ENCODE results near the gene TRIM34. TPM values are rescaled to one million over a fixed set of nuclear protein-coding genes. Genes with fewer than 3 reads are reported as not detected.
A peak's percentile ranks its signal among the peaks of the same experiment; 100 is the strongest.
"Not testable (repeated sequence)": the region's sequence is repeated elsewhere in the genome, so short reads cannot be mapped to it uniquely, and the experiment has no call there.

Gene TRIM34
- total RNA-seq, 1 donor from 2014 or later = 4.4 TPM

DNA sequence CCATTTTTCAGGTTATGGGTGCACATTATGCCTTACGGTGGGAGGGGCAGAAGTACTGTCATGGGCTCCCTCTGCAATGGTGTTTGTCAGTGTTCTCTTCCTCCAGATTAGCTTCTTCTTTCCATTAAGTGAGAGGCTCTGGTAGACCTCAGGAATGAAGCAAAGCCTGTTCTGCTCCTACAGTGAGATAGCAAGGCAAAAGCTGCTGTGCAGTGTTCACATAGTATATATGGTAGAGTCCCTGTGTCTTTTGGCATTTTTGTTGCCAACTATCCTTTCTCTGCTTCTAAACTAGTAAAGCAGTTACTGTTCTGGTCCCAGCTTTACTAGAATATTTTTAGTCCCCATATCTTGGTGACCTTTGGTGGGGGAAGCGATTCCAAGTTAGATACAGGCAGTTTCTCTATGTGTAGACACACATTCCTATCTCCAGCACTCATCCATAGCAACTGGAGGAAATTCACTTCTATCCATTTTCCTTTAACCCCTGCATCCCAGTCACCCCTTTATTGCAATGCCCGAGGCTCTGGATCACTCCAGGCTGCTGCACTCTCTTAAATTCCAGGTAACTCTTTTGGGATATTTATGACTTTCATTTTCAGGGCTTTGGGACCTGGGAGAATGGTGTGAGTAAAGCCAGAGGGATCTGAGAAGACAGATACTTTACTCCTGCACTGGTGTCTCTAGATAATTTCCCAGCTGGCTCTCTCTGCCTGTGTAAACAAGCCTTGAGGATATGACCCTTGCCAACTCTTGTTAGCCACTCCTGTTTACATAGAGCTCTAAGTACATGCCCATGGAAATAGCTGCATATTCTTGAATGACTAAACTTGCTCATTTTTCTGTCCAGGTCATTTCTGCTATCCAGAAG, 3.9 kb upstream of the TRIM34 start:
- peak; percentile 54 for DNase-seq (ENCODE audit: low read depth)

GRCh38 chr11:5621580-5621979, 3.2 kb upstream of the TRIM34 start:
- DNase-seq (ENCODE audit: low read depth) = no peak

- DNase-seq (ENCODE audit: low read depth) = no peak
Measured at GRCh38 chr11:5622802-5623201, 2.0 kb upstream of the TRIM34 start.

DNA sequence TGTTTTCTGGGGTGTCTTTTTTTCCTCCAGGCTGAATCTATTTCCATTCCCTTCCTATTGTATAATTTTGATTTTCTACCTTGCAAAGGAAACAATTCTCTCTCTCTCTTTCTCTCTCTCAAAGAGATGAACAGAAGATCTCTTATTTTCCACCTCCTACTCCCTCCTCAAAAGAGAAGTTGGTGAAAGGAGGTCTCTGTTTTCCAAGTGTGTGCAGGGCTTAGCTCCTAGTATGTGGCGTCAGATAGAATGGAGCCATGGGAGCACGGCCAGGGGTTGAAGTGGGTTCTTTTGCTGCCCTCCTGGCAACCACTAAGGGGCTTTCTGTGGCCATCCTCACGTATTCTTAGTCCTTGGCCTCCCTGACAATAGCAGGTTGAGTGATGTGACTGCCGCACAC, 480 bp downstream of the TRIM34 start:
- no peak for DNase-seq (ENCODE audit: low read depth)

GRCh38 chr11:5626196-5626595, 1.4 kb downstream of the TRIM34 start:
- no peak for DNase-seq (ENCODE audit: low read depth)

GRCh38 chr11:5631417-5631816, 6.6 kb downstream of the TRIM34 start:
- no peak for DNase-seq (ENCODE audit: low read depth)

DNA sequence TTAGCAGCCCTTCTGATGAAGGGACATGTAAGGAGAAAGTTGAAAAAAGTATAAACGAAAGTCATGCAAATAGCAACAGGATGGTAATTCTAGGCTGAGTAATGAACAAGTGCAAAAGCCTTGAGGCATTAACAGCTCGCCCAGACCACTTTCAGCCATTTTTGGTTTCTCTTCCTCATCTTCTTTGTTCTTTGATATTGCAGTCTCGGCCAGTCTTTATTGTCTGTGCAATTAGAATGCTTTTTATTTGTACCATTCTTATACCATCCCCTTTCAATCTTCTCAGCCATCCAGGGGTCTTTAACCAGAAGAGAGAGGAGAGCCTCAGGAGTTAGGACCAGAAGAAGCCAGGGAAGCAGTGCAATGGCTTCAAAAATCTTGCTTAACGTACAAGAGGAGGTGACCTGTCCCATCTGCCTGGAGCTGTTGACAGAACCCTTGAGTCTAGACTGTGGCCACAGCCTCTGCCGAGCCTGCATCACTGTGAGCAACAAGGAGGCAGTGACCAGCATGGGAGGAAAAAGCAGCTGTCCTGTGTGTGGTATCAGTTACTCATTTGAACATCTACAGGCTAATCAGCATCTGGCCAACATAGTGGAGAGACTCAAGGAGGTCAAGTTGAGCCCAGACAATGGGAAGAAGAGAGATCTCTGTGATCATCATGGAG, 7.3 kb downstream of the TRIM34 start:
- peak; percentile 22 for DNase-seq (ENCODE audit: low read depth)

DNA sequence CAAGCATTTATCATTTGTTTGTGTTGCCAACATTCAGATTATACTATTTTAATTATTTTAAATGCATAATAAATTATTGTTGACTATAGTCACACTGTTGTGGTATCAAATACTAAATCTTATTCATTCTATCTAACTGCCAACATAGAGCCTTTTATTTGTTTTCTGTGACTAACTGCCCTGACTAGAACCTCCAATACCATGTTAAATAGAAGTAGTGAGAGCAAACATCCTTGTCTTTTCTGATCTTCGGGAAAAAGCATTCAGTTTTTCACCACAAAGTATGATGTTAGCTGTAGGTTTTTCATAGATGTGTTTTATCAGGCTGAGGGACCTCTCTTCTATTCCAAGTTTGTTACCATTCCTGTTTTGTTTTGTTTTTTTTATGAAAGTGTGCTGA, 15.2 kb downstream of the TRIM34 start:
- DNase-seq (ENCODE audit: low read depth) = no peak

GRCh38 chr11:5643585-5643984, 18.8 kb downstream of the TRIM34 start:
- no peak for DNase-seq (ENCODE audit: low read depth)

- DNase-seq (ENCODE audit: low read depth) = no peak
Measured at GRCh38 chr11:5646139-5646538, 21.3 kb downstream of the TRIM34 start.

DNA sequence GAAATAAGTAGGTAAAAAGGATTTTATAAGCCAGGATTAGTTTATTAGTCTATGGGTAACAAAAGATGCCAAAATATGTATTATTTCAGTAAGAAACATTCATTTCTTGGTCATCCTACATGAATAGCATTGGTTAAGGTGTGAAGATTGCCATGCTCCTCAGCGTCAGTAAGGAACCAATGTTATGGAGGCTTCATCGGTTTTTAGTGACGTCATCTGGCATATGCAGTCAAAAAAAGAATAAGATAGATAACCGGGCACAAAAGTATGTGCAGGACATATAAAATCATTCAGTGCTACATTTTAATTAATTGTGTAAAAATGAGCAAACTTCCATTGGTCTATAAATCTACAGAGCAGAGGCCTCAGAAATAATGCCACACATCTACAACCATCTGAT, 30.7 kb downstream of the TRIM34 start:
- DNase-seq (ENCODE audit: low read depth) = no peak

DNA sequence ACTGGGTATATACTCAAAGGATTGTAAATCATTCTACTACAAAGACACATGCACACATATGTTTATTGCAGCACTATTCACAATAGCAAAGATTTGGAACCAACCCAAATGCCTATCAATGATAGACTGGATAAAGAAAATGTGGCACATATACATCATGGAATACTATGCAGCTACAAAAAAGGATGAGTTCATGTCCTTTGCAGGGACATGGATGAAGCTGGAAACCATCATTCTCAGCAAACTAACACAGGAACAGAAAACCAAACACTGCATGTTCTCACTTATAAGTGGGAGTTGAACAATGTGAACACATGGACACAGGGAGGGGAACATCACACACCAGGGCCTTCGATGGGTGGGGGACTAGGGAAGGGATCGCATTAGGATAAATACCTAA, 32.2 kb downstream of the TRIM34 start:
- not testable (repeated sequence) for DNase-seq (ENCODE audit: low read depth)

DNA sequence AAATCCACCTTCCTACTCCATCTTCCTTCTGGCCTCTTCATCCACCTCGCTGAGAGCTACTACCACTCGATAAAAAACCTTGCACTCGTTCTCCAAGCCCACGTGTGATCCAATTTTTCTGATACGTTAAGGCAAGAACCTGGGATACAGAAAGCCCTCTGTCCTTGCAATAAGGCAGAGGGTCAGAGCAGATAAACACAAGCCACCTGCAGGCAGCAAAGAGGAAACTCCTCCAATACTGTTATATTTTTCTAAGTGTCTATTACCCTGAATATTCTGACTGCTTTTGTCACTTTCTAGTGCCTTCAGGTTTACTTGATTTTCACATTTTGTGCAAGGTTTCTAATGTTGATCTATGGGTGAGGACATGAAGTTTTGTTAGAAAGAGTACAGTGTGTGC, 33.5 kb downstream of the TRIM34 start:
- no peak for DNase-seq (ENCODE audit: low read depth)

- no peak for DNase-seq (ENCODE audit: low read depth)
Measured at GRCh38 chr11:5663511-5663910, 38.7 kb downstream of the TRIM34 start.

- DNase-seq (ENCODE audit: low read depth) = no peak
Measured at GRCh38 chr11:5665051-5665570, 40.3 kb downstream of the TRIM34 start.

- DNase-seq (ENCODE audit: low read depth) = no peak
Measured at GRCh38 chr11:5665746-5666401, 41.1 kb downstream of the TRIM34 start.

- DNase-seq (ENCODE audit: low read depth) = no peak
Measured at GRCh38 chr11:5666402-5666793, 41.6 kb downstream of the TRIM34 start.

DNA sequence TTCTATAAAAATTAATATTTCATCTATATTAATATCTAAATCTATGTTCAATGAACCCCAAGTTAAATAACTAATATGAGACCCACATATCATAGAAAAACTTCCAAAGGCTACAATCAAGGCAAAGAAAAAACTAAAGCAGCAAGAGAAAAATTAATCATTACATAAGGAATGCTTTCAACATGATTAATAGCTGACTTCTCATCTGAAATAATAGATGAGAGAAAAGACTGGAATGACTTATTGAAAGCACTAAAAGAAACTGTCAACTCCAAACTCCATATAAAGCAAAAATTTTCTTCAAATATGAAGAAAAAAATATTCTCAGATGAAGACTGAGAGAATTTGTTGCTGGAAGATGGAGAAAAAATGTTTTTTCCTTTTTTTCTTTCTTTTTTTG, 47.0 kb downstream of the TRIM34 start:
- no peak for DNase-seq (ENCODE audit: low read depth)

- DNase-seq (ENCODE audit: low read depth) = no peak
Measured at GRCh38 chr11:5674391-5674790, 49.6 kb downstream of the TRIM34 start.

DNA sequence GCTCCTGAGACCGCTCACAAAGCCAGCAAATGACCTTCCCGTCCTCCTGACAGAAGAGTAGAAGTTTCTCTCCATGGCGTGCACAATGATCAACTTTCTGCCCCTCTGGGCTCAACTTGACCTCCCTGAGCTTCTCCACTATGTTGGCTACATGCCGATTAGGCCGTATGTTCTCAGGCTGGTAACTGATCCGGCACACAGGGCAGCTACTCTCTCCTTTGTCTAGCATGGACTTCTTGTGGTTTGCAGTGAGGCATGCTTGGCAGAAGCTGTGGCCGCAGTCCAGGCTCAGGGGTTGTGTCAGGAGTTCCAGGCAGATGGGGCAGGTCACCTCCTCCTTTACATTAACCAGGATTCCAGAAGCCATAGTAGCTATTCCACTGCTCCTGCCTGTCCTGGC, 55.0 kb downstream of the TRIM34 start:
- peak; percentile 48 for DNase-seq (ENCODE audit: low read depth)

- DNase-seq (ENCODE audit: low read depth) = not testable (repeated sequence)
Measured at GRCh38 chr11:5682890-5683441, 58.2 kb downstream of the TRIM34 start.

DNA sequence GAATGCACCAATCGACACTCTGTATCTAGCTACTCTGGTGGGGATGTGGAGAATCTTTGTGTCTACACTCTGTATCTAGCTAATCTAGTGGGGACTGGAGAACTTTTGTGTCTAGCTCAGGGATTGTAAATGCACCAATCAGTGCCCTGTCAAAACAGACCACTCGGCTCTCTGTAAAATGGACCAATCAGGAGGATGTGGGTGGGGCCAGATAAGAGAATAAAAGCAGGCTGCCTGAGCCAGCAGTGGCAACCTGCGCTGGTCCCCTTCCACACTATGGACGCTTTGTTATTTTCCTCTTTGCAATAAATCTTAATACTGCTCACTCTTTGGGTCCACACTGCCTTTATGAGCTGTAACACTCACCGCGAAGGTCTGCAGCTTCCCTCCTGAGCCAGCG, 58.8 kb downstream of the TRIM34 start:
- not testable (repeated sequence) for DNase-seq (ENCODE audit: low read depth)
